AG09309 (cell line): Measurements from ENCODE around the gene MSH3.

Experiments
- DNase-seq: peaks from one replicate; pipeline ENCODE4 v3.0.0-alpha.2; 2010; ENCODE audit warnings: low read depth
- H3K4me3 ChIP-seq: 2 replicates; pipeline ENCODE4 v1.5.1; 2011; ENCODE audit warnings: mild to moderate bottlenecking, low read depth, low read length, moderate library complexity; ENCODE audit not compliant: control insufficient read depth
- CTCF ChIP-seq: IDR thresholded peaks from 2 replicates; pipeline ENCODE4 v1.5.1; 2011; ENCODE audit warnings: mild to moderate bottlenecking, low read depth, low read length, inconsistent platforms; ENCODE audit not compliant: insufficient read depth, control insufficient read depth; ENCODE audit errors: missing control alignments

MSH3 gene

GRCh38 chr5:80618438-80618837 is 36.0 kb upstream of the MSH3 start:
- no peak overlapping the region for H3K4me3 ChIP-seq
- DNase-seq, result no peak
- TF ChIP-seq CTCF, result no peak

GRCh38 chr5:80619086-80619485 is 35.4 kb upstream of the MSH3 start:
- no peak for DNase-seq
- TF ChIP-seq CTCF, result no peak
- H3K4me3 ChIP-seq, result no peak overlapping the region

GRCh38 chr5:80620211-80620610 is 34.2 kb upstream of the MSH3 start:
- DNase-seq, result peak; percentile 17
- no peak for TF ChIP-seq CTCF
- H3K4me3 ChIP-seq, result no peak overlapping the region

GRCh38 chr5:80622756-80623155 is 31.7 kb upstream of the MSH3 start:
- TF ChIP-seq CTCF, result no peak
- H3K4me3 ChIP-seq, result no peak overlapping the region
- no peak for DNase-seq

GRCh38 chr5:80623999-80624398 is 30.5 kb upstream of the MSH3 start:
- no peak overlapping the region for H3K4me3 ChIP-seq
- TF ChIP-seq CTCF, result no peak
- DNase-seq, result no peak

GRCh38 chr5:80625230-80625629 is 29.2 kb upstream of the MSH3 start:
- TF ChIP-seq CTCF, result no peak
- H3K4me3 ChIP-seq, result no peak overlapping the region
- DNase-seq, result no peak

- no peak for TF ChIP-seq CTCF
- no peak for DNase-seq
- no peak overlapping the region for H3K4me3 ChIP-seq
Measured at GRCh38 chr5:80629281-80629680, 25.2 kb upstream of the MSH3 start.
